ENCODE measurements around the gene OPRD1.

GRCh38 chr1:28813931-28814465, 2.0 kb downstream of the OPRD1 start:
- TF ChIP-seq CTCF (conservative IDR thresholded peaks at IDR 0.05; ENCODE audit: low read length): no peak
- no peak for TF ChIP-seq EZH2phosphoT487 (IDR thresholded peaks at IDR 0.05; ENCODE audit: borderline replicate concordance, low read depth, low read length)

Measured in OCI-LY7 (cell line).